GM23338 (cell line): Measurements from ENCODE around the gene PHRF1. TPM values are rescaled to one million over a fixed set of nuclear protein-coding genes. Genes with fewer than 3 reads are reported as not detected.

ENCODE experiments used
- ATAC-seq: fragments of 200-7000 bp; cut with Tn5 transposase; 3 replicates; pipeline ENCODE4 v1.9.1; 2020
- DNase-seq: peaks from one replicate; pipeline ENCODE4 v3.0.0-alpha.2; 2015; ENCODE audit warnings: low spot score
- H2AFZ ChIP-seq: fragments of 200-600 bp; sonication (generic); 2 replicates; pipeline ENCODE4 v1.8.0; 2016; ENCODE audit warnings: antibody characterized with exemption, mild to moderate bottlenecking, moderate library complexity
- H3F3A ChIP-seq: fragments of 200-600 bp; sonication (generic); replicated peaks from 2 replicates; pipeline ENCODE4 v1.8.0; 2017; ENCODE audit warnings: antibody characterized with exemption, mixed run types, low read depth
- H3K27ac ChIP-seq: fragments of 200-600 bp; sonication (generic); 2 replicates; pipeline ENCODE4 v1.6.1; 2016; ENCODE audit warnings: low read depth
- H3K27me3 ChIP-seq: fragments of 200-600 bp; sonication (generic); 2 replicates; pipeline ENCODE4 v1.8.0; 2016; ENCODE audit warnings: mild to moderate bottlenecking, mixed run types, moderate library complexity; ENCODE audit not compliant: insufficient read depth
- H3K36me3 ChIP-seq: fragments of 200-600 bp; sonication (generic); 2 replicates; pipeline ENCODE4 v1.8.0; 2016; ENCODE audit warnings: mild to moderate bottlenecking; ENCODE audit not compliant: insufficient read depth
- H3K4me1 ChIP-seq: fragments of 200-600 bp; sonication (generic); 2 replicates; pipeline ENCODE4 v1.8.0; 2016; ENCODE audit warnings: mild to moderate bottlenecking, moderate library complexity; ENCODE audit not compliant: insufficient read depth
- H3K4me2 ChIP-seq: fragments of 200-600 bp; sonication (generic); 2 replicates; pipeline ENCODE4 v1.7.1; 2017; ENCODE audit warnings: mixed run types
- H3K4me3 ChIP-seq: fragments of 200-600 bp; sonication (generic); 2 replicates; pipeline ENCODE4 v1.6.1; 2016; ENCODE audit warnings: mixed run types
- H3K79me2 ChIP-seq: fragments of 200-600 bp; sonication (generic); replicated peaks from 2 replicates; pipeline ENCODE4 v1.8.0; 2017; ENCODE audit warnings: mild to moderate bottlenecking; ENCODE audit not compliant: insufficient read depth
- H3K9me2 ChIP-seq: fragments of 200-600 bp; sonication (generic); 2 replicates; pipeline ENCODE4 v1.8.0; 2017; ENCODE audit not compliant: insufficient read depth
- H4K20me1 ChIP-seq: fragments of 200-600 bp; sonication (generic); replicated peaks from 2 replicates; pipeline ENCODE4 v1.8.0; 2017; ENCODE audit warnings: mild to moderate bottlenecking; ENCODE audit not compliant: insufficient read depth
- H3K27ac Mint-ChIP-seq: 2 replicates; pipeline ENCODE4 v1.8.0; 2020; ENCODE audit warnings: inconsistent platforms, mild to moderate bottlenecking, moderate library complexity, mixed read lengths
- H3K27me3 Mint-ChIP-seq: 3 replicates; pipeline ENCODE4 v1.8.0; 2022; ENCODE audit warnings: low read depth, mild to moderate bottlenecking, moderate library complexity, mixed read lengths, inconsistent platforms; ENCODE audit not compliant: insufficient read depth, poor library complexity
- H3K36me3 Mint-ChIP-seq: 3 replicates; pipeline ENCODE4 v1.8.0; 2021; ENCODE audit warnings: low read depth, mild to moderate bottlenecking, inconsistent platforms, moderate library complexity, mixed read lengths
- H3K4me1 Mint-ChIP-seq: 3 replicates; pipeline ENCODE4 v1.8.0; 2020; ENCODE audit warnings: mild to moderate bottlenecking, inconsistent platforms, mixed read lengths
- H3K4me3 Mint-ChIP-seq: 3 replicates; pipeline ENCODE4 v1.8.0; 2021; ENCODE audit warnings: moderate library complexity, mild to moderate bottlenecking, inconsistent platforms, mixed read lengths
- H3K9me3 Mint-ChIP-seq: 3 replicates; pipeline ENCODE4 v1.8.0; 2020; ENCODE audit warnings: moderate library complexity, mild to moderate bottlenecking, inconsistent platforms, mixed read lengths
- CREB1 ChIP-seq: fragments of 250-450 bp; sonication (Bioruptor Pico); IDR thresholded peaks from 2 replicates; pipeline ENCODE4 v1.5.0; 2020; ENCODE audit warnings: low read depth, mild to moderate bottlenecking, moderate library complexity
- CTCF ChIP-seq, 2 experiments: fragments of 200-600 bp in 1 of 2; sonication (generic) in 1 of 2; conservative IDR thresholded peaks; 2 replicates each; pipeline versions ENCODE4 v1.5.1 to v1.6.1; 2016 to 2017; ENCODE audit warnings: antibody characterized with exemption in 2 of 2, low read depth in 2 of 2, mild to moderate bottlenecking in 2 of 2, moderate library complexity in 1 of 2
- ETS1 ChIP-seq: IDR thresholded peaks from 2 replicates; pipeline ENCODE4 v1.6.1; 2016; ENCODE audit warnings: antibody characterized with exemption
- EZH2 ChIP-seq: fragments of 200-600 bp; sonication (generic); IDR thresholded peaks from one replicate; pipeline ENCODE4 v1.8.0; 2017; ENCODE audit warnings: antibody characterized with exemption, mild to moderate bottlenecking, low read depth; ENCODE audit not compliant: unreplicated experiment
- EZH2phosphoT487 ChIP-seq: fragments of 200-600 bp; sonication (generic); IDR thresholded peaks from one replicate; pipeline ENCODE4 v1.8.1; 2018; ENCODE audit warnings: antibody characterized with exemption; ENCODE audit not compliant: unreplicated experiment
- JUNB ChIP-seq: IDR thresholded peaks from one replicate; pipeline ENCODE4 v1.6.1; 2016; ENCODE audit warnings: antibody characterized with exemption; ENCODE audit not compliant: unreplicated experiment
- NANOG ChIP-seq: IDR thresholded peaks from 2 replicates; pipeline ENCODE4 v1.6.1; 2016; ENCODE audit warnings: antibody characterized with exemption, borderline replicate concordance
- POLR2AphosphoS5 ChIP-seq: IDR thresholded peaks from 2 replicates; pipeline ENCODE4 v1.6.1; 2016; ENCODE audit warnings: antibody characterized with exemption, low read depth
- REST ChIP-seq: IDR thresholded peaks from one replicate; pipeline ENCODE4 v1.6.1; 2018; ENCODE audit warnings: antibody characterized with exemption; ENCODE audit not compliant: unreplicated experiment
- STAT1 ChIP-seq: IDR thresholded peaks from one replicate; pipeline ENCODE4 v1.6.1; 2016; ENCODE audit warnings: antibody characterized with exemption; ENCODE audit not compliant: unreplicated experiment
- ZNF114 ChIP-seq: fragments of 250-450 bp; sonication (Bioruptor Pico); IDR thresholded peaks from 2 replicates; pipeline ENCODE4 v1.5.0; 2020; ENCODE audit warnings: mild to moderate bottlenecking, moderate library complexity
- ZNF331 ChIP-seq: fragments of 250-450 bp; sonication (Bioruptor Pico); IDR thresholded peaks from 2 replicates; pipeline ENCODE4 v1.5.0; 2020; ENCODE audit warnings: low read depth, mild to moderate bottlenecking, moderate library complexity
- ZNF462 ChIP-seq: fragments of 250-450 bp; sonication (Bioruptor Pico); IDR thresholded peaks from 2 replicates; pipeline ENCODE4 v1.5.0; 2020; ENCODE audit warnings: mild to moderate bottlenecking, moderate library complexity
- polyA plus RNA-seq: library from polyadenylated mRNA; unstranded; fragments of >200 nt; fragmentation: Nextera tagmentation; extraction: Ambion mirVana; gene quantifications from 2 replicates; pipeline ENCODE4 v1.2.1, GENCODE V29; 2016
- total RNA-seq: library from RNA; depleted of rRNA; stranded (reverse); fragments of >200 nt; shearing (Covaris generic); gene quantifications from 2 replicates; pipeline ENCODE4 v1.2.3, GENCODE V29; 2014

PHRF1 gene
- total and polyA plus RNA-seq, 2 experiments from 2014 or later = 11.0 to 45.9 TPM

GRCh38 chr11:611001-611996 is 35.0 kb downstream of the PHRF1 start:
- peaks cover 14% of the 10 kb centered on the region for H3K27me3 Mint-ChIP-seq
- no peaks in the 10 kb centered on the region for H3K27me3 ChIP-seq
- no peak overlapping the region for H3K4me3 Mint-ChIP-seq
- H3K79me2 ChIP-seq = no peaks in the 10 kb centered on the region
- peaks cover 36% of the 10 kb centered on the region for H3F3A ChIP-seq
- ATAC-seq (no peak), DNase-seq (no peak)
- peaks cover 41% of the 10 kb centered on the region for H3K36me3 Mint-ChIP-seq
- H2AFZ ChIP-seq = no peak overlapping the region
- H3K4me1 Mint-ChIP-seq = peaks cover 5% of the 10 kb centered on the region
- no peak for TF ChIP-seq EZH2phosphoT487
- TF ChIP-seq EZH2 = no peak
- no peak for TF ChIP-seq ZNF331
- TF ChIP-seq ZNF114 (CRISPR knock-in tag) = no peak
- no peak for TF ChIP-seq CREB1
- TF ChIP-seq POLR2AphosphoS5 = no peak
- TF ChIP-seq REST = no peak
- TF ChIP-seq STAT1 = no peak
- no peak for TF ChIP-seq ZNF462 (CRISPR knock-in tag)
- no peak for TF ChIP-seq NANOG
- no peak for TF ChIP-seq CTCF (conservative IDR thresholded peaks at IDR 0.05; ENCODE audit: low read depth in 2 of 2)
- no peak for TF ChIP-seq ETS1
- TF ChIP-seq JUNB = no peak
- no peaks in the 10 kb centered on the region for H3K9me3 Mint-ChIP-seq
- peaks cover 6% of the 10 kb centered on the region; the same call in 1 of the 2 replicates for H3K4me1 ChIP-seq
- H3K36me3 ChIP-seq = 0 out of 2 replicates have a peak, but pooled peaks cover 7% of the 10 kb centered on the region
- H3K4me3 ChIP-seq = no peak overlapping the region
- no peak overlapping the region for H3K27ac ChIP-seq
- no peak overlapping the region for H3K27ac Mint-ChIP-seq
- H4K20me1 ChIP-seq = peaks cover 18% of the 10 kb centered on the region; the same call in 1 of the 2 replicates
- H3K9me2 ChIP-seq = no peaks in the 10 kb centered on the region
- no peak overlapping the region for H3K4me2 ChIP-seq
